Measurements from ENCODE around the gene CEP57L1.

The CEP57L1 gene

GRCh38 chr6:109153752-109154151 lies 58.4 kb downstream of the CEP57L1 start:
- no peak for TF ChIP-seq CTCF (conservative IDR thresholded peaks at IDR 0.05; ENCODE audit: low read depth, low read length)
- no peak for DNase-seq (ENCODE audit: low read depth)
- no peak overlapping the region for H3K4me3 ChIP-seq (ENCODE audit: low read length)

- no peak overlapping the region for H3K4me3 ChIP-seq (ENCODE audit: low read length)
- no peak for DNase-seq (ENCODE audit: low read depth)
- TF ChIP-seq CTCF (conservative IDR thresholded peaks at IDR 0.05; ENCODE audit: low read depth, low read length): no peak
Observed at GRCh38 chr6:109164331-109164730, 69.0 kb downstream of the CEP57L1 start.

- no peak overlapping the region for H3K4me3 ChIP-seq (ENCODE audit: low read length)
- peak; percentile 14 for DNase-seq (ENCODE audit: low read depth)
- TF ChIP-seq CTCF (conservative IDR thresholded peaks at IDR 0.05; ENCODE audit: low read depth, low read length): no peak
Observed at GRCh38 chr6:109165392-109165974, 70.2 kb downstream of the CEP57L1 start.

- H3K4me3 ChIP-seq (ENCODE audit: low read length): no peak overlapping the region
- no peak for TF ChIP-seq CTCF (conservative IDR thresholded peaks at IDR 0.05; ENCODE audit: low read depth, low read length)
- DNase-seq (ENCODE audit: low read depth): no peak
Observed at GRCh38 chr6:109166673-109167072, 71.4 kb downstream of the CEP57L1 start.

- TF ChIP-seq CTCF (conservative IDR thresholded peaks at IDR 0.05; ENCODE audit: low read depth, low read length): no peak
- H3K4me3 ChIP-seq (ENCODE audit: low read length): no peak overlapping the region
- DNase-seq (ENCODE audit: low read depth): no peak
Observed at GRCh38 chr6:109167562-109167961, 72.3 kb downstream of the CEP57L1 start.

GRCh38 chr6:109170333-109170732 lies 75.0 kb downstream of the CEP57L1 start:
- no peak overlapping the region for H3K4me3 ChIP-seq (ENCODE audit: low read length)
- DNase-seq (ENCODE audit: low read depth): no peak
- no peak for TF ChIP-seq CTCF (conservative IDR thresholded peaks at IDR 0.05; ENCODE audit: low read depth, low read length)

- no peak for TF ChIP-seq CTCF (conservative IDR thresholded peaks at IDR 0.05; ENCODE audit: low read depth, low read length)
- H3K4me3 ChIP-seq (ENCODE audit: low read length): no peak overlapping the region
- no peak for DNase-seq (ENCODE audit: low read depth)
Observed at GRCh38 chr6:109172101-109172746, 76.9 kb downstream of the CEP57L1 start.

Data from retinal pigment epithelial cell (primary cell).